GM19463 (cell line): Measurements from ENCODE around the gene CDH22.

ENCODE experiments used
- ATAC-seq: cut with Tn5 transposase; IDR thresholded peaks from one replicate; pipeline ENCODE4 v1.9.1; 2021; ENCODE audit warnings: mild to moderate bottlenecking, moderate library complexity; ENCODE audit not compliant: unreplicated experiment

Gene CDH22

DNA sequence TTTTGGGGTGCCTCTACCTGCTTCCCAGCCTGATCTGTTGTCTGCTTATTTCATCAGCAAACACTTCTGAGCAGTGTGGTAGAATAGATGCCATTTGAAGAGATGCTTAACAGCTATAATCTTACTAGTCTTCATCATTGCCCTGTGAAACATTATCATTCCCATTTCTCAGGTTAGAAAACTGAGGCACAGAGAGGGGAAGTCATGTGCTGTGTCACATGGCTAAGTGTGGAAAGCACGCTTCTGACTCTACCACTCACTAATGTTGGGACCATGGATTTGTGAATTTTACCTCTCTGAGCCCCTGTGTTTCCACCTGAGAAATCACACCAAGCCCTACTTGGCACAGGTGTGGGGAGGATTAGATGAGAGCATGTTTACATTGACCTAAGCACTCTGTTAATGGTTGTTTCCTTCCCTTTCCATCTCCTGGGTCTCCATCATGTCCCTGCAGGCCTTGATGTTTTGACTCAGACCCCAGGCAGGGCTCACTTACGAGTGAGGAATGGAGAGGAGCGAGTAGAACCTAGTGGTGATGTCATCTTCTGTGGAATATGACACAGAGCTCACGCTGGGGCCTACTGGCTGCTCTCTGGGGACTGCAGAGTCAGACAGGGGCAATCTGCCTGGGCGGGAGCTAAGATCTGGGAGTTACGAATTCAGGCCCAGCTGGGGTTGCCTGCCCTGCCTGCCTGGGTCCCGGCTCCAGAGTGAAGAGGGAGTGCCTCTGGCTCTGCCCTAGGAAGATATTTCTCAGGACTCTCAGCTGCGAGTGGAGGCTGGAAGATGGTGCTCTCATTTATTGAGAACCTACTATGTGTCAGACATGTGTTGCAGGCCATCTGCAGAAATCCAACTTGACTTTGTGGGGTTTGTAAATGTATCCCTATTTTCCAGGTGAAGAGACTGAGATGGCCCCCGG is 64.3 kb downstream of the CDH22 start:
- no peak for ATAC-seq

DNA sequence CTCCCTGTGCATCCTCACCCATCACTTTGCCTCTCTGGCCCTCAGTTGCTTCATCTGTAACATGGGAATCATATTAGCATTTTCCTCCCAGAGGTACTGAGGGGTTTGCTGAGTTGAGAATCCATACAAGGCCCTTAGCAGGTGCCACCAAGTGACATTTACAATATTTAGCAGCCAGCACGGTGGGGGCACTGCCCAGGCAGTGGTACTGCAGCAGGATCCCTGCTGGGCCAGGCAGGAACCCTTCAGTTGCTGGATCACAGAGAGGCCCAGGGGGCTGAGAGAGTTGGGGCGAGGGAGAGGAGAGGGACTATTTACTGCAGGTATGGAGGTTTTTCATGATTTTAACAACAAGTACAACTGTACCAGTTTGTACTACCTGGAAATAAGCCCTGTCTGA is 65.9 kb downstream of the CDH22 start:
- no peak for ATAC-seq

DNA sequence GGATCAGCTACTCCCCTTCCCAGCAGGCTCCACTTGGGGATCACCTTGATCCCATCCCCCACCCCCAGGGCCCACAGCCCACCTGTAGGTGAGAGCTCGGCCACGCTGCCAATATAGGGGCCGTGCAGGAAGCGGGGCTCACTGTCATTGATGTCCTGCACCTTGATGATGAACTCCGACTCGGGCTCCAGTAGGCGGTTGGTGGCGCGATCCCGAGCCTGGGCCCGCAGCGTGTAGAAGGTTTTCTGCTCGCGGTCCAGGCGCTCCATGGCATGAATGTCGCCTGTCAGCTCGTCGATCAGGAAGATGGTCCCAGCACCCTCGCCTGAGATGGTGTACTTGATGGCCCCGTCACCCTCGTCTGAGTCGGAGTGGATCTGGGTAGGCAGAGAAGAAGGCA is 67.4 kb downstream of the CDH22 start:
- no peak for ATAC-seq

DNA sequence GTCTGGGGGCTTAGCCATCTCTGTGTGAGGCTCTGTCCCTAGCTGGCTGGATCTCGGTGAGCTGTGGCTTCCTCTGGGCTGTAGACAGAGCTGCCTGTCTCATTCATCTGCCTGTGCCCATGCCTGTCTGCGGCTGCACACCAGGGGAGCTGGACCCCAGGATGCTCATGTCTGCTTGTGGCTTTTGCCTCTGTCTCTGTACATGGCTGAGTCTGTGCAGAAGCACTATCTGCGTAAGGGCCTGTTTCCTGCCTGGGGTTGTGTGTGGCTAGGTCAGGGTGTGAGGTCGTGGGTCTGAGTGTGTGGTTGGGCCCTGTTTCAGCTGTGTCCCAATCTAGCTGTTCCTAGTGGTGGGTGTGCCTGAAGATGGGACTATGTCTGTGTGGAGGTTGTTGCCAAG is 68.2 kb downstream of the CDH22 start:
- ATAC-seq: no peak

DNA sequence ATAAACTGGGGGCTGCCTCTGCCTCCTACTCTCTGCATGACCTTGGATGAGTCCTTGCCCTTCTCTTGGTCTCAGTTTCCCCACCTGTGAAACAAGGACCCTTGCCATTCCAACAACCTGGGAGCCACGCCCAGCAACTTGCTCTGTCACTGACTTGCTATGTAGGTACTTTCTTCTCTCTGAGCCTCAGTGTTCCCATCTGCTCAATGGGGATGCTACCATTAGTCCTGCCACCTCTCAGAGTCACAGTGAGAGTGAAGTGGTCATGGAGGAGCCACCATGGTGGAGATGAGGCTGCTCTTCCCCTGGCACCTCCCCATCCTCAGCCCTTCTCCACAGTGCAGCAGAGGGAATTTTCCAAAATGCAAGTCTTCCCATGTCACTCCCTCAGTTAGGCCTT is 70.6 kb downstream of the CDH22 start:
- ATAC-seq: no peak

DNA sequence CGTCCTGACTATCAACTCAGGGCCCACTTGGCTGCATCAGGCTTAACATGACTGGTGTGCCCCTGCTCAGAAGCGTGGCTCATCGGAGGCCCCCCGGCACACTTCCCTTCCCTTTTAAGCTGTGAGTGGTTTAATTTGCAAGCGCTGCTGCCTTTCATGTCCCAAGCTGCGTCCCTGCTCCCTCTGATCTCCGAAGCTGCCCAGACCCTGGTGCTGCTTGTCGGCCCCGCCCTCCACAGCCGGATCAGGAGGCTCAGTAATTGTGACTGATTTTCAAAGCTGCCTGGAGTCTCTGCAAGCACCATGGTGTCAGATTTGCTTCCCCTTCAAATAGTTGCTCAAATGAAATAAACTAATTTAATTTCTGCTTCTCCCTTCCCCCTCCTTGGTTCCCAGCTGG is 71.1 kb downstream of the CDH22 start:
- ATAC-seq: no peak

DNA sequence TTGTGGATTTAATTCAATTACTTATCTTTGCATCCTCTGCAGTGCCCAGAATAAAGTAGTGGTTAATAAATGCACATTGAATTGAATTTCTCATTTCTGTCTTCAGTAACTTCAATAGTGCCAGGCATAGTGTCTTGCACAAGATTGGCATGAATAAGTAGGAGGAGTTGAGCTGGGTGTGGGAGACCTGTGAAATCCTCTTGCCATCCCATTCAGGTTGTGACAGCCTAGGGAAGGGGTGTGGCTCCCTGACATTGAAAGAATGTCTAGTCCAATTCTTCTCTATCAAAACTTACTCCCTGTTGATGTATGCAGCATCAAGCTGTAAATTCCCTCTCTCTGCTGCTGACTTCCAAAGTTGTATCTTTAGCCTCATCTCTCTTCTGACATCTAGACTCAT is 73.2 kb downstream of the CDH22 start:
- no peak for ATAC-seq

DNA sequence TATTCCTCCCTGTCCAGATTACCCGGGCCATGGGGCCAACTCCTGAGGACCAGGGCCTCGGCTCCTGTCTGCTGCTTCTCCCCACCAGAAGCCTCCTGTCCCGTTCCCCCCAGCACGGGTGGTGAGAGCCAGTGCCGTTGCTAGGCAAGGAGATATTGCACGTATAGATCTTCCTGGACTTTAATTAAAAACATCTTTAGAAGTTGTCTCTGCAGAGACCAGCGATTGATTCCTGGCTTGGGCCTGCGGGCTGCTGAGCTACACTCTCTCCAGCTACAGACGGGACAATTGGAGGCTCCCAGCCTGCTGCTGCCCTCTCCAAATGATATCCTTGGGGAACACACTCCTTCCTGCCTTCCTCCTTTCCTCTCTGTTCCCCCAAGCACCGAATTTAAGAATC is 74.6 kb downstream of the CDH22 start:
- ATAC-seq: no peak

DNA sequence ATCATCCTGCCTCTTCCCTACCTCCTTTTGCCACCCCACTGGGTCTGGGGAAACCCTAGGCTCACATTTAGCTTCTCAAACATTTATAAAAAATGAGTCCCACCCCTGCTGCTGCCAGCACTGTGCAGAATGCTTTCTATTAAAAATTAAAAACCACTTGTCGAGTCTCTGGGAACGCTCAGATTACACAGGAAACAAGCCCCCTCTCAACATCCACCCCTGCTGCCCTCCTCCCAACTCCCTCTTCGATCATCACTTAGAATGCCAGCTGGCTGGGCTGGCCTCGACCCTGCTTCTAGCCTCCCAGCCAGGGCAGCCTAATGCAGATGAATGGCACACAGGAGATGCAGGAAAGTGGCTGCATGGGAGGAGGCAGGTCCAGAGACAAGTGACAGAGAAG is 75.8 kb downstream of the CDH22 start:
- no peak for ATAC-seq

DNA sequence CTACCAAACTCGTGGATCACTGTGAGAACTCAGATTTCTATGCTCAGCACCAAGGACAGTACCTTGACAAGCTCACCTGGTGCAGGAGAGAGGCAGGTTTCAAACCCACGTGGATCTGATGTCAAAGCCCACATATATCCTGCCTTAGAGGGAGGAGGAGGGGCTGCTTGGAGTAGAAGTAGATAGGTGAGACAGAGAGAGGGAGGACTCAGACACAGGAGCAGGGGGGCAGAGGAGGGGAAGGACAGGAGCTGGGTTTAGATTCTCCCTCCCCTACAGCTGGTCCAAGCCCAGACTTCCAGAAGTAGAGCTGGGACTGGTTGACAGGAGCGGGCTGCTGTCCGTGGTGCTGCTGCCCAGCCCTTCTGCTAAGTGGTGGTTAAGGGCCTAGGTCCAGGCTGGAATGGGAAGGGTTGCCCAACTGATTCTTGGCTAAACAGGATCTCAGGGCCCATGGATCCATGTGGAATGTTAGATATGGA is 77.5 kb downstream of the CDH22 start:
- no peak for ATAC-seq

DNA sequence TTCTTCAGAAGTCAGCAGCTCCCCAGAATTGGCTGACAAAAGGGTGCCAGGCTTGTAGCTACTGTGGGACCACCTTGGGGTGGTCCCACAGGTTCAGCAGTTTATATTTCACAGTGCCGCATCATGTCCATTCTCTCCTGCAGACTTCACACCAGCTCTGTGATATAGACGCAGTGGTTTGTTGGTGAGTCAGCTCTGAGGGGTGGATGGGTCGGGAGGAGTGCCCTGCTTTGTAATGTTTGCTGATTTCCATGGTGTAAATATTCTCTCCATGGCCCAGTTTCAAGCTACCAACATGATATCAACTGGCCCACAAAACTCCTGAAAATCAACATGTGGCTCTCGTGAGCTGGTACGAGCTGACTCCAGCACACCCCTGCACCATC is 78.2 kb downstream of the CDH22 start:
- no peak for ATAC-seq

DNA sequence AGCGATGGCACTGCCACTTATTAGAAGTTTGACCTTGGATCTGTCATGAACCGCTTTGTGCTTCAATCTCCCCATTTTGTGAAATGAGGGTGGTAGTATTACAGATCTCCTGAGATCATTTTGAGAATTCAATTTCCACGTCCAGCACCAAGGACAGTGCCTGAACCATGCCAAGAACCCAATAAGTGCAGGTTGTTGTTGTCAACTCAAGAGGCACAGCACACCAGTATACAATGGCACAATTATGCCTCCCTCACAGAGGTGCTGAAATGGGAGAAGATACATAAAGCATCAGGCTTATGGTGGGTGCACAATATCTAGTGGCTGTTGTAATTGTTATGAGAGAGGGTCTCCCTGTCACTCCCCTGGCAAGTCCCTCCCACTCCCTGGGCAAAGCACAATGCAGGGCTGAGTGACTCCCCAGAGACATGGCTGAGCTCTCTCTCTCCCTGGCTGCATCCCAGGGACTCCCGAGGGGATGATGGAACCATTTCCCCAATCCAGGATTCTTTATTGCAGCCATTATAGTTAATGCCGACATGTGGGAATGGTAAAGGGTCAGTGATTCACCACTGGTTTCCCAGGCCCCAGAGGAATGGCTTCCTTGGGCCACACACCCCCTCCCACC is 78.7 kb downstream of the CDH22 start:
- no peak for ATAC-seq

DNA sequence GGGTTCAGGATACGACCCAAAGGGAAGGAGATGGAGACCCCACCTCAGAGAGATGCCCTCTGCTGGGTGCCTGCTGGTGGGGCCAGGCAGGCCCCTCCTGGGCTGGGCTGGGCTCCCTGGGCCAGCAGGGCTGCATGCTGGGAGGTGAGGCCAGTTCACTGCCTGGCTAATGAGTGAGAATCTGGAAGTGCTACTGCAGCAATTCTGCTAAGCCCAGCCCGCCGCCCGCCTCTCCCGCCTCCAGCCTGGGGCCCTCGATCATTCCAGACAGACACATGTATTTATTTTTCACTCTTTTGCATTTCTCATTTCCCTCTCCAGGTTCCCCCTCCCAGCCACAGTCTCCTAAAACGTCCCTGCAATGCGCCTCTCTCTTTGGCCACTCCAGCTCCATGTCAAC is 79.6 kb downstream of the CDH22 start:
- ATAC-seq: no peak

DNA sequence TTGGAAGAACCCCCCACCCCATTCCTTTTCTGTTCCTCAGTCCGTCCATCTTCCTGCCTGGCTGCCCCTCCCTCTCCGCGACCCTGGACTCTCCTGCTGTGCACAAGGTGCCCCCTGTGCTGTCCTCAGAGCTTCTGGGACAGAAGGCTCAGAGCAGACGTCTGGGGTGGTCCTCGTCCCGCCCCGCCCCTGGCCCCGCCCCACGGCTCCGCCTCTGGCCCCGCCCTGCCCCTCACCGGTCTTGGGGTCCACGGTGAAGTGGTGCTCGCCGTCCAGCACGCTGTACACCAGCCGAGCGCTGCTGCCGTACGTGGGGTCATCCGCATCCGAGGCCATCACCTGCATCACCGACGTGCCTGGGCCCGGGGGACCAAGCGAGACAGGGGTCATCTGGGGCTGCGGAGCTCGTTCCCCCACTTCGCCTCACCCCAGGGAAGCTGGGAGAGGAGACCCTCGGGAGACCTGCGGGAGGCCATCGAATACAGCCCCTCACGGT is 81.0 kb downstream of the CDH22 start:
- ATAC-seq: no peak

DNA sequence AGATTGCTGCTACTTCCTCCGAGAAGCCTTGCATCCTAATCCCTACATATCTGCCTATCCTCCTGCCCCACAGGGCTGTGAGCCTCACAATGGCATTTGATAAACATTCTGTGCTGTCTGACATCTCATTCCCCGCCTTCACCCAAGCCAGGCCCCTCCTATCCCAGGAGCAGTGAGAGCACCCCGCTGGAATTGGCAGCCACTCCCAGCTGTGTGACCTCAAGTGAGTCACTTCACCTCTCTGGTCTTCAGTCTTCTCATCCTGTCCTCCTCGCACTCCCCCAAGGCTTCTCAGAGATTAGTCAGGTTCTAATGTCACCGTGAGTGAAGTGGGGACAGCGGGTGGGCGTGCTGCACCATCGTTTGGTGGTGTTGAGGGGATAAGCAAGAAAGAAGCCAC is 81.7 kb downstream of the CDH22 start:
- ATAC-seq: no peak

DNA sequence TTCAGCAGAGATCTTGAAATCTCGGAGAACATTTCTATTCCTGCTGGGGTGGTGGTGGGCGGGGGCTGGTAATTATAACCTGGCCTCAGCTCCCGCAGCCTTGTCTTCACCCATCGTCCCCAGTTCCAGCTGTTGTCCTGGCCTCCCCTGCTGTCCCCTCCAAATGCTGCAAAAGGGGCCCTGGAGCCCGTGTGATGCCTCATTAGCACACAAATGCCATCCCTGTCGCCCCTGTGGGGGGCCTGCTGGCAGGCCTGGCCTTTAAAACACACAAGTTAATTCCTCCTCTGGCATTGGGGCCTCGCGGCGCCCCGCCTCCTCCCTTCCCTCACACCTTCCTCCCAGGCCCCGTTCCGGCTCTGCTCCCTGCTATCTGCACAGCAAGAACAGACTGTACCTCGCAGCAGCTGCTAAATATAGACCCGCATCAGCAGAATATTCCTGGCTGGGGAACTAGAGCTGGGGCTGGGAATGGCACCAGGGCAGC is 85.7 kb downstream of the CDH22 start:
- ATAC-seq: no peak

DNA sequence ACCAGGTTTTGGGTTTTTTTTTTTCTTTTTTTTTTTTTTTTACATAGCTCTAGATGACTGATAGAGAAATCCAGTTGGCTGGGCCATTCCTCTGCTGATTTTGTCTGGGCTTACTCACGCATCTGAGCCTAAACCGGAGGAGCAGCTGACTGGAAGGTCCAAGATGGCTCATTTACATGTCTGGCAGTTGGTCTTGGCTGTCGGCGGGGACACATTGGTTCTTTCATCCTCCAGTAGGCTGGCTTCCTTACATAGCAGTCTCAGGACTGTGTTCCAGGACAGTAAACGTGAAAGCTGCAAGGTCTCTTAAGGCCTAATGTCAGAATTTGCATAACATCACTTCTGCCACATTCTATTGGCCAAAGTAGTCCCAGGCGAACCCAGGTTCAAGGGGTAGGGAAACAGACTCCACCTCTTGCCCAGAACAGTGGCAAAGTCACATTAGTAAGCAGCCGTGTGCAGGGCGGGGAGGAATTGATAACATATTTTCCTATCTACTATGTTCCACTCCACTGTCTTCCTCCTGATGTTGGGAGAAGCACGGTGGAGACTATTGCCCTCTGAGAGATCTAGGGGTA is 87.0 kb downstream of the CDH22 start:
- ATAC-seq: no peak

DNA sequence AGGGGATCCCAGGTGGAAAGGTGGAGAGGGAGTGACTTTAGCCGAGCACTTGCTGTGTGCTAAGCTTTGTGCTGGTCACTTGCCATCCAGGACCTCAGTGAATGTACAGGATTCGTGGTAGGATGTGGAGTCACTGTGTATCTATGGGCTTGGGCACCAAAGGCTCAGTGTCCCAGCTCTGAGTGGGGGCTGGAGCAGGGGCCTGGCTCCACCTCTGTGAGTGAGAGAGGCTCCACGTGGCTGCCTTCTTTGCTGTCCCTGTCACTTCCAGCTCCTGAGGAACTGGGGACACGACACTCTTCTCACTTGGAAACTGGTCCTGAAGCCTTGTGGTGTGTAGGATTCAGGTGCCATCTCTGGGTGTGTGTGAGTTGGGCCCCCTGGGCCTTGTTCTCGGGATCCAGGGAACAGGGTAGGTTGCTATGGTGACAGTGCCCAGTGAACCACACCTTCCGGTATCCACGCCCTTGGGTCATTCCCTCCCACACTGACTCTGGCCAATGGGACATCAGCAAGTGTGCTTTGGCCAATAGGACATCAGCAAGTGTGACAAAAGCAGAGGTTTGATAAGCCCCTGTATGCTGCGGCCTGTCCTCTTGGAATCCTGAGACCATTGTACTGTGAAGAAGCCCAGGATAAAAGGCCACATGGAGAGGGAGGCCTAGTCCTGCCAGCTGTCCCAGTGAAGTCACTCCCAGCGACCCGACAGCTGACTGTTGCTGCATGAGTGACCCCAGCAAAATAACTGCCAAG is 87.7 kb downstream of the CDH22 start:
- ATAC-seq: no peak

DNA sequence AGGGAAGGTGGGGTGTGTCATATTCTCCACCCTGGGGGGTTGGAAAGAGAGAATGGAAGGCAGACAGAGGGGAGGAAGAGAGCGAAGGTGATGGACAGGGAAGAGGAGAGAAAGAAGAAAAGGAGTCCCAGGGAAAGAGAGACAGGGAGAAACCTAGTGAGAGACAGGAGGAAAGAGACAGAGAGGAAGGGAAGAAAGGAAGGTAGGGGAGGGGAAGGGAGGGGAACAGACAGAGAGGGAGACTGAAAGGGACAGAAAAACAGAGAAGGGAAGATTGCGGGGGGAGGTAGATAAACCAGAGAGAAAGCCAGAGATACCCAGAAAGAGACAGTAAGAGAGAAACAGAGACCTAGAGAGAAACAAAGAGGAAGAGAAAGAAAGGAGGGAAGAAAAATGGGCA is 88.4 kb downstream of the CDH22 start:
- ATAC-seq: no peak

DNA sequence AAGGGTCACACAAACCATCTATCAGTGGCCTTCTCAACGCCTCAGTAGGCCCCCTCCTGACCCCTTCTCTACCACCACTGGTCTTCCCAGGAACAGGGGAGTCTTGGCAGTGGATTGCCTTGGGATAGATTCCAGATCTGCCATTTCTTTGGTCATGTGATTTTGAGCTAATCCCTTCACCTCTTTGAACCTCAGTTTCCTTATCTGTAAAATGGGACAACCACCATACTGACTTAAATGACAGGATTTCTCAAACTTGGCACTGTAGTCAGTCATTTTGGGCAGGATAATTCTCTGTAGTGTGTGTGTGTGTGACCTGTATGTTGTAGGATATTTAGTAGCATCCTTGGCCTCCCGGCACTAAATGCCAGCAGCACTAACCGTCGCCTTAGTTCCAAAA is 89.1 kb downstream of the CDH22 start:
- no peak for ATAC-seq

DNA sequence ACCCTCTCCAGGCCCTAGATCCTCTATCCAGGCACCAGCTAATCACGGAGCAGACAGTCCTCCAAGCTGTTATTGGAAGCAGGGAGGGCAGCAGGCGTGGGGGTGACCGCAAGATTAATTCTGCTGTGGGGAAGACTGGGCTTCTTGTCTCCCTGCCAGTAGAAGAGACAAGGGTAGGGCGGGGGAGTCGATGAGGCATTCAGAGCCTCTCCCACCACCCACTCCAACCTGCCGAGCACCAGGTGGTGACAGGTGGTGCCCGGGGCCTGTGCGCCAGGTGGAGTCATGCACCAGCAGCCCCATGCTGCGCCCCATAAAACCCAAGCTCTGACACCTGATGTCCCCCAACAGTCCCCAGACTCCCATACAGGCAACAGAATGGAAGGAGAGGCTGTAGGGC is 89.6 kb downstream of the CDH22 start:
- no peak for ATAC-seq
